Raji (cell line): ENCODE data around the gene PDCD2L.

Experiments used
- POLR2A ChIP-seq: IDR thresholded peaks from 2 replicates; pipeline ENCODE4 v1.6.1; 2011; ENCODE audit warnings: low read depth, low read length, control low read depth; ENCODE audit not compliant: insufficient read depth

Gene PDCD2L

GRCh38 chr19:34404109-34404909 lies at the start of gene PDCD2L:
Gene PDCD2L (plus strand): TSS chr19:34404399. CDS start chr19:34404431, 32 bp downstream.
- TF ChIP-seq POLR2A, result peak; percentile 94

GRCh38 chr19:34355201-34355600 lies 49.0 kb upstream of the PDCD2L start:
- no peak for TF ChIP-seq POLR2A

GRCh38 chr19:34356875-34357274 lies 47.3 kb upstream of the PDCD2L start:
- no peak for TF ChIP-seq POLR2A

GRCh38 chr19:34357431-34357830 lies 46.8 kb upstream of the PDCD2L start:
- TF ChIP-seq POLR2A, result no peak

- TF ChIP-seq POLR2A, result peak; percentile 80
Observed at GRCh38 chr19:34359140-34359953, 44.9 kb upstream of the PDCD2L start.

- TF ChIP-seq POLR2A, result no peak
Observed at GRCh38 chr19:34359954-34360315, 44.3 kb upstream of the PDCD2L start.

- TF ChIP-seq POLR2A, result no peak
Observed at GRCh38 chr19:34360354-34360909, 43.8 kb upstream of the PDCD2L start.

- TF ChIP-seq POLR2A, result no peak
Observed at GRCh38 chr19:34362679-34363069, 41.5 kb upstream of the PDCD2L start.

GRCh38 chr19:34363094-34363493 lies 41.1 kb upstream of the PDCD2L start:
- no peak for TF ChIP-seq POLR2A

- no peak for TF ChIP-seq POLR2A
Observed at GRCh38 chr19:34363930-34364329, 40.3 kb upstream of the PDCD2L start.

GRCh38 chr19:34364462-34364829 lies 39.8 kb upstream of the PDCD2L start:
- no peak for TF ChIP-seq POLR2A

GRCh38 chr19:34364830-34365462 lies 39.3 kb upstream of the PDCD2L start, which contains the start of gene GPI:
Gene GPI (plus strand): TSS chr19:34365196. CDS start chr19:34365267, 71 bp downstream.
- TF ChIP-seq POLR2A, result peak; percentile 96

GRCh38 chr19:34365463-34366401 lies 38.5 kb upstream of the PDCD2L start:
- no peak for TF ChIP-seq POLR2A
